ENCODE results near the gene STX3.

DNA sequence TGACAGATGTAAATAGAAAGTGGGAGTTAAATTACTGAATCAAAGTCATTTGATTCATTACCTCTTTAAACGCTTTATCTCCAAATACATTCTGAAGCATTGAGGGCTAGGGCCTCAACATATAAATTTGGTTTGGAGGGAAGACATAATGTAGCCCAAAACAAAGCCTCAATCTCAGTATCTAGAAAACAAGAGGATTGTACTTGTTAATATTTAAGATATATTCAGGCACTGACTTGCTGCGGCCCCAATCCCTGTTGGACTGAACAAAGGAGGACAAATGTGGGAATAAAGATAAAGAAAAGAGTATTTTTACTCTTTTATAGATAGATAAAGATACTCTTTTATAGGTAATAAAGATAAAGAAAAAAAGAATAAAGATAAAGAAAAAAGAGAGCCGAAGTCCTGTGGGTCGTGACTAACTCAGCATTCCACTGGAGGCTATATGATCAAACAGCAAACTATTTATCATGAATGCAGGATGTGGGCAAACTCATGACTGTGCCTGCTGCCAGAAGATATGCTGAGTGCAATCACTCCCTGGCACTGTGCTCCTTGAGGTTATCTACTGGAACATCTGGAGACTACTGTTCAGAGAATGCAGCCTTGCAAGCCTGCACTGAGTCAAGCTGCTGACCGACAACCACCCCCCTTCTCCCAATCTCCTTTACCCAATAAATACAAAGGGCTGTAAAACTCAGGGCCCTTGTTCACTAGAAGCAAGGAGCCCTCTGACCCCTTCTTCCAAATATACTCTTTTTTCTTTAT is 48.5 kb upstream of the STX3 start:
- TF ChIP-seq, protein P1, sequence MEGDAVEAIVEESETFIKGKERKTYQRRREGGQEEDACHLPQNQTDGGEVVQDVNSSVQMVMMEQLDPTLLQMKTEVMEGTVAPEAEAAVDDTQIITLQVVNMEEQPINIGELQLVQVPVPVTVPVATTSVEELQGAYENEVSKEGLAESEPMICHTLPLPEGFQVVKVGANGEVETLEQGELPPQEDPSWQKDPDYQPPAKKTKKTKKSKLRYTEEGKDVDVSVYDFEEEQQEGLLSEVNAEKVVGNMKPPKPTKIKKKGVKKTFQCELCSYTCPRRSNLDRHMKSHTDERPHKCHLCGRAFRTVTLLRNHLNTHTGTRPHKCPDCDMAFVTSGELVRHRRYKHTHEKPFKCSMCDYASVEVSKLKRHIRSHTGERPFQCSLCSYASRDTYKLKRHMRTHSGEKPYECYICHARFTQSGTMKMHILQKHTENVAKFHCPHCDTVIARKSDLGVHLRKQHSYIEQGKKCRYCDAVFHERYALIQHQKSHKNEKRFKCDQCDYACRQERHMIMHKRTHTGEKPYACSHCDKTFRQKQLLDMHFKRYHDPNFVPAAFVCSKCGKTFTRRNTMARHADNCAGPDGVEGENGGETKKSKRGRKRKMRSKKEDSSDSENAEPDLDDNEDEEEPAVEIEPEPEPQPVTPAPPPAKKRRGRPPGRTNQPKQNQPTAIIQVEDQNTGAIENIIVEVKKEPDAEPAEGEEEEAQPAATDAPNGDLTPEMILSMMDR (IDR thresholded peaks at IDR 0.05; ENCODE audit: control extremely low read depth in 1 of 3, insufficient read depth in 1 of 3, low read depth in 1 of 3, low read length in 3 of 3) = no peak
- no peak for TF ChIP-seq RAD21 (IDR thresholded peaks at IDR 0.05 in 1 of 2, conservative IDR thresholded peaks at IDR 0.05 in 1 of 2; ENCODE audit: low read depth in 2 of 2, low read length in 2 of 2)
- no peak for TF ChIP-seq ZNF274 (IDR thresholded peaks at IDR 0.05; ENCODE audit: borderline replicate concordance, extremely low read depth, low read length)
- TF ChIP-seq JUN (IDR thresholded peaks at IDR 0.05; ENCODE audit: low read depth, low read length) = no peak
- TF ChIP-seq POLR2AphosphoS5 (IDR thresholded peaks at IDR 0.05; ENCODE audit: low read depth, low read length) = no peak
- no peak for TF ChIP-seq YY1 (IDR thresholded peaks at IDR 0.05; ENCODE audit: low read depth, low read length)
- no peak for TF ChIP-seq EGR1 (IDR thresholded peaks at IDR 0.05; ENCODE audit: borderline replicate concordance, low read depth, low read length)
- no peak for TF ChIP-seq SIN3A (conservative IDR thresholded peaks at IDR 0.05 in 1 of 2, IDR thresholded peaks at IDR 0.05 in 1 of 2; ENCODE audit: low read depth in 1 of 2, low read length in 2 of 2)
- TF ChIP-seq RFX5 (IDR thresholded peaks at IDR 0.05; ENCODE audit: borderline replicate concordance, low read depth, low read length) = no peak
- no peak for TF ChIP-seq CEBPB (IDR thresholded peaks at IDR 0.05; ENCODE audit: low read depth, low read length)
- no peak for TF ChIP-seq SP1 (IDR thresholded peaks at IDR 0.05; ENCODE audit: low read depth, low read length)
- TF ChIP-seq CREB1 (IDR thresholded peaks at IDR 0.05) = no peak

Measured in H1 (cell line).